Activated T-helper 9 cell treated with anti-CD3 and anti-CD28 coated beads, Interleukin-2, amount 50 U/mL, for 16 hours (primary cell): ENCODE results near the gene MICB.
A peak's percentile ranks its signal among the peaks of the same experiment; 100 is the strongest.
"Not testable (repeated sequence)": the region's sequence is repeated elsewhere in the genome, so short reads cannot be mapped to it uniquely, and the experiment has no call there.

Experiments
- DNase-seq: peaks from one replicate; pipeline ENCODE4 v3.0.0-alpha.2; 2020; ENCODE audit warnings: low read depth

The MICB gene

DNA sequence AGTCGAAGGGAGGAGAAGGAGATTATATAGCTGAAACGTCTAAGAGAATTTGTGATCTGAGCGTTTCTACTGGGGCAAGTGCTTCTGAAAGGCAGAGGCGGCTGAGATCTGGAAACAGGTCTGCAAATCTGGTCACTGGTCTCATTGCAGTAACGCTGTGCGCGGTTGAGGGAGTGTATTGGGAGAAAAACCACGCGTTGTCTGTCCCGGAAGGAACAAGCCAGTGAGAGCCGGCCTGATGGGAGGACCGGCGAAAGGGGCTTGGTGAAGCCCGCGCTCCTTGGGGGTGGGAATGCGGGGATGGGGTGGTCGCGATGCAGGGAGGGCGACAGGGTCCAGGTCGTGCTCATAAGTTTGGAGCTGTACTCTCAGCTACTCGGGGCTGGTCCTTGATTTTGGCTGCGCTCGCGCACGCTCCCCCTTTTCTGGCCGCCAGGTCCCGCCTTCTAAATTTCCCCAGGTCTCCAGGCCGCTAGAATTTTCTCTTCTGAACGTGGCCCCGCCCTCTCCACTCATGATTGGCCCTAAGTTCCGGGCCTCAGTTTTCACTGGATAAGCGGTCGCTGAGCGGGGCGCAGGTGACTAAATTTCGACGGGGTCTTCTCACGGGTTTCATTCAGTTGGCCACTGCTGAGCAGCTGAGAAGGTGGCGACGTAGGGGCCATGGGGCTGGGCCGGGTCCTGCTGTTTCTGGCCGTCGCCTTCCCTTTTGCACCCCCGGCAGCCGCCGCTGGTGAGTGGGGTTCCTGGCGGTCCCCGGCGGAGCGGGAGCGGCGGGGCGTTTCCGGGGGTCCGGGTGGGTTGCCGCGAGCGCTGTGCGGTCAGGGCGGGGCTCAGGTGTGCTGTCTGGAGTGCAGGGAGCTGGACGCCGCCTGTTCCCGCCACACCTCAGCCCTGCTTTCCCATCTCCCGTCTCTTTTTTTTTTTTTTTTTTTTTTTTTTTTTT, at the start of gene MICB:
TSS of gene MICB (plus strand) at position 615 of the 946 bp plus-strand sequence. CDS start at position 664, 49 bp downstream.
- peak; percentile 78 for DNase-seq

DNA sequence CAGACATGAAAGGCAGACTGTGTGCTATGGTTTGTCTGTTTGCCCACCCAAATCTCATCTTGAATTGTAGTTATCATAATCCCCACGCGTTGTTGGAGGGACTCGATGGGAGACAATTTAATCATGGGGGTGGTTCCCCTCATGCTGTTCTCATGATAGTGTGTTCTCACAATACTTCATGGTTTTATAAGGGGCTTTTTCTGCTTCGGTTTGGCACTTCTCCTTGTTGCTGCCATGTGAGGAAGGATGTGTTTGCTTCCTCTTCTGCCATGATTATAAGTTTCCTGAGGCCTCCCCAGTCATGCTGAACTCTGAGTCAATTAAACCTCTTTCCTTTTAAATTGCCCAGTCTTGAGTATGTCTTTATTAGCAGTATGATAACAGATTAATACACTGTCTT, 47.2 kb upstream of the MICB start:
- no peak for DNase-seq

GRCh38 chr6:31452859-31453258, 45.1 kb upstream of the MICB start:
- DNase-seq: no peak

- no peak for DNase-seq
These were observed 44.7 kb upstream of the MICB start for GRCh38 chr6:31453259-31453658.

GRCh38 chr6:31459864-31460263, 38.1 kb upstream of the MICB start:
- DNase-seq: not testable (repeated sequence)

DNA sequence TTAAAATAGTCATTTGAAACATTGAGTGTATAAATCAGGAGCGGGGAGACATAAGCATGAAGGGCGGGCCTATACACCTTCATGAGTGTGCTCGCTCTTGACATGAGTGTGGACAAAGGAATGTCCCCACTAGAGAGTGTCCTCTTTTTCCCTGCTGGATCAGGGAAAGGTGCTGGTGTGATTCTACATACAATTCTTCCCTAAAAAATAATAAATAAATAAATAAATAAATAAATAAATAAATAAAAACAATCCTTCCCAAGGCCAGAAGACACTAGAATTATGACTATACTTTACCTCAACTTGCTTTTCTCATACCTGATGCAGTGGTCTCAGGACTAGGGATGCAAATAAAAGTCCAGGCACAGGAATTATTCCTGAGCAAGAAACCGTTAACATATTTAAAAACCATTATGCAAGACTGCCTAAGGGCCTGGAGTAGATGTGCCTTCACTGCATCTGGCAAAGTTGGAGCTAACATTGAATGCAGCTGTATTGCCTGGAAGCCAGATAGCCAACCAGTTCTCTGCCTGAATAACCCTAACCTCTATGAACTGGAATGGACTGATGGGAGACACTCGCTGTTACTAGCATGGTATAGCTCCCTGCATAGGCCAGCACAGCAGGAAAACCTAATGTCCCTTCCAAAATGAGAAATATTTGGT, 37.5 kb upstream of the MICB start:
- no peak for DNase-seq

DNA sequence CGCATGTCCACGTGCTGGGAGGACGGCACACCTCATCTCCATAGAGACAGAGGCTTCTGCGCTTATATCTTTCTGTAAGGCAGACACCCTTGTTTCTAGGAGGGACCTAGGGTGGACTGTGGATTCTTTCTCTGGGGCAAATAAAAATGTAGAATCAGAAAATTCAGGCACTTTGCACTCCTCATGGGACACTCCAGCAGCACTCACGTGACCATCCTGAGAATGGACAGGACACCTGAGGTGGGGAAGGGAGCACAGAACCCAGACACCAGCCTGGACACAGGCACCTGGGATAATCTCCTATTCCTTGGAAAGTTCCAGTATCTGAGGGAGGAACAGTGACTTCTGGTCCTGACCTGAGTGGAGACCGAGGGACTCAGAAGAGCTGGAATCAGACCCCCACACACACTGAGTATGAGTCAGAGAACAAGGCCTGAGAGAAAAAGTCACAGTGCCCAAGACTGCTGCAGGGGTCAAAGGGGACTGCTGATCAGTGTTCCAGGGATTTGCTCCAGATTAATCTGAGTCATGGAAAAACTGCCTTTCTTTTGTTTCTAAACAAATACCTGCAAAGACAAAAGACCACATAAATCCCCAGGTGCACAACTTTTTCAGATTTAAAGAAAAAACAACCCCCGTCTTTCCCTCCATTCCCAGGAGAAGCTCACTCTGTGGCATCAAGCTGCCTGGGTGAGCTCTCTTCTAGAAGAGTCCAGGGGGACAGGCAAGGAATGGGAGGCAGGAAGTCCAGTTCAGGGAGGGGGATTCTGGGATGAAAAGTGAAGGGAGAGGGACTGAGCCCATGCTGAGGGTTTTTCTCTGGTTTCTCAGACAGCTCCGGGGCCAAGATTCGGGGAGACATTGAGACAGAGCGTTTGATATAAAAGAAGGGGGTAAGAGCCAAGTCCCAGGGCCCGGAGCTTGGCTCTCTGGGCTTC, 35.6 kb upstream of the MICB start:
- no peak for DNase-seq

DNA sequence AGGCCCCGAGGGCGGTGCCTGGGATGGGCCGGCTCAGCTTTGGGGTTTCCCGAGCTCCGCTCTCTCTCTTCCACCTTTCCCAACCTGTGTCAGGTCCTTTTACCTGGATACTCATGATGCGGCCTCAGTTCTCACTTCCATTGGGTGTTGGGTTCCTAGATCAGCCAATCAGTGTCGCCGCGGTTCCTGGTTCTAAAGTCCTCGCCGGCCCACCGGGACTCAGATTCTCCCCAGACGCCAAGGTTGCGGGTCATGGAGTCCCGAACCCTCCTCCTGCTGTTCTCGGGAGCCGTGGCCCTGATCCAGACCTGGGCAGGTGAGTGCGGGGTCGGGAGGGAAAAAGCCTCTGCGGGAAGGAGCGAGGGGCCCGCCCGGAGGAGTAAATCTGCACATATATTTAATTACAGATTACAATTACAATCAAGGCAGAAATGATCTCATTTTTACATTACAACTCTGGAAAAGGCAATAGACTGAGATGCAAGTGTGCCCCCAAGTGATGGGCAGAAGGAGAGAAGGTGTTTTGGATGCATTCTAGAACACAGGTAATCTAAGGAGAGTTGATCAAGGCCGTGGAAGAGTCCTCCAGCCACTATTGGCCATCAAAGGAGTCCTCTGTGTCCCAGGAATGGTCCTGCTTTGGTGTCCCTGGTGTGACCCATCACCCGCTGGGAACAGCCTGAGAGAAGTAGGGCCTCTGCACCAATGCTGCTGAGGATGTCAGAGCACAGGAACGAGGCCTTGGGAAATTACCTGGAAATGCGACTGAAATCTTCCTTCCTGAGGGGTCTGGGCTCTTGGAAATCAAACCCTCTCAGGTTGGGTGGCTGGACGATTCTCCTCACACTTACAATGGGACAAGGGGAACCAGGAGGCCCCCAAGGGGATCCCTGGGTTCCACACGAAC, 34.7 kb upstream of the MICB start:
- DNase-seq: peak; percentile 82

- no peak for DNase-seq
These were observed 33.4 kb upstream of the MICB start for GRCh38 chr6:31464252-31465184.

DNA sequence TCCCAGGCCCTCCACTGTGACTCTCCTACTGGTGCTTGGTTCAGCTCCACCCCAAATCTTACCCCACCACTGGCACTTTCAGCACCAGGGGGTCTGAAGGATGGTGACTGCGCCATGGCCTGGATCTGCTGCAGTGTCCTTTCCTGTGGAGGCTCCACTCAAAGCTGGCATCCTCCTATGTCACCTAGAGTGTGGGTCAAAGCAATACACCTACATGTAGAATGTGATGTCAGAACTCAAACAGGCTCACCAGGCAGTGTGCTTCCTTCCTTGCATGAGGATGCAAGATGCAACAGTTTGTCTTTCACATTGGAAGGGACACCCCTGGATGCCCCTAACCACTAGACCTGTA, 32.8 kb upstream of the MICB start:
- DNase-seq: no peak

GRCh38 chr6:31465718-31466117, 32.2 kb upstream of the MICB start:
- DNase-seq: no peak

DNA sequence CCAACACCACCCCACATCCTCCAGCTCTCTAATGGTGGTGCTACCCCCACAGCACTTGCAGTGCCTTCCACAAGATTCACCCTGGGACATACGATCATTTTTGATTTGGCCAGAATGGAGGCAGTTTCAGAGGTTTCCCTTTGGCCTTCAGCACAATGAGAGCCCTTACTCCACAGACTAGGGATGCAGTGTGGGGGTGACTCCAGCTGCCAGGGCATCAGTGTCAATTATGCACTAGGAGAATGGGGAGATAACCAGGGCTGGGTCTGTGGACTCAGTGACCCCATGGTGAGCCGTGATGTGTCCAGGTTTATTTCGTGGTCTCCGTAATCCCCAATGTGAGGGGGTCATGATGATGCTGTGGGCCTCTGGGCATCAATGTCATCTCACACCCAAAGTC, 31.5 kb upstream of the MICB start:
- no peak for DNase-seq

- no peak for DNase-seq
These were observed 30.8 kb upstream of the MICB start for GRCh38 chr6:31467151-31467550.

GRCh38 chr6:31468311-31468710, 29.6 kb upstream of the MICB start:
- DNase-seq: no peak

- no peak for DNase-seq
These were observed 27.1 kb upstream of the MICB start for GRCh38 chr6:31470801-31471200.

DNA sequence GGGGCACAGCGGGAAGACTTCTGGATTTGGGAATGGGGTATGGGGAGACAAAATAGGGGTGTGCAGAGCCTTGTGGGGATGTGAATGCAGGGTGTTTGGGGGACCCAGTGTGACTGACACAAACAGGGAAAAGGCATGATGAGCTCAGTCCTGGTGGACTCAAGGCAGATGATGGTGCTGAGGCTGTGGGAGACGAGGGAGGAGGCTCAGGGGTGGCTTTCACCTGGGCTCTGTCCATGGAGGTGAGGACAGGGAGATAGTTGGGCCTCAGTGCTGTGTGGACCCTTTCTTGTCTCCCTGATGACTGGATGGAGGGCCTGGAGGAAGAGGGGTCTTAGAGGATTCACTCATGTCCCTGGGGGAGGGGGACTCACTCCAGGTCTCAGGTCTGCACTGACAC, 26.2 kb upstream of the MICB start:
- DNase-seq: no peak

DNA sequence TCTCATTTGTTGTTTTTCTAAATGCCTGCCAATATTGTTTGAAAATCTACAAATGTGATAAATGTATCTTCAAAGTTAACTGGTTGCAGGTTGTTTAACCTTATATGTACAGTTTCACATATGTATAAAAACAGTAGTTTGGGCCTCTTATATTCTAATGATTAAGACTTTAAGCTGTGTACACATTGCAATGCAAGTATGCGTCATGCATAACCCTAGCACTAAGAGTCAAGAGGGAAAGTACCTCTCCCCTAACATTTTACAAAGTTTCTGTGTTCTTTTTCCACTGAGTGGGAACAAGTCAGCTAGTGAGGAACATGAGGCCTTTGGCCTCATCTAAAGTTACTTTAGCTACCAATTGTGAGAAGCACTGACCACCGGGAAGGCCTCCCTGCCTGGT, 25.7 kb upstream of the MICB start:
- no peak for DNase-seq

DNA sequence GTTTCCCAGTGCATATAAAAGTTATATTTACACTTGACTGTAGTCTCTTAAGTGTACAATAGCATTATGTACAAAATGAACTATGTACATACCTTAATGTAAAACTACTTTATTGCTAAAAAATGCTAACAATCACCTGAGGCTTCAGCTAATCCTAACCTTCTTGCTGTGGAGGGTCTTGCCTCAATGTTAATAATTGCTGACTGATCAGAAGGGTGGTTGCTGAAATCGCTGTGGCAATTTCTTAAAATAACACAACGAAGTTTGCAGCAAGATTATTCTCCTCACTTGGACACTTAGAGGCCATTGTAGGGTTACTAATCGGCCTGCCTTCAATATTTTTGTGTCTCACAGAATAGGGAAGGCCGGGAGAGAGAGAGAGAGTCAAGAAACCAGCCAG, 24.7 kb upstream of the MICB start:
- DNase-seq: no peak

- no peak for DNase-seq
These were observed 23.9 kb upstream of the MICB start for GRCh38 chr6:31473780-31474761.
